IMR-90 (cell line): ENCODE data around the gene LUC7L. TPM values are rescaled to one million over a fixed set of nuclear protein-coding genes. Genes with fewer than 3 reads are reported as not detected.

Experiments used
- ATAC-seq: fragments of 200-7000 bp; cut with Tn5 transposase; 2 replicates; pipeline ENCODE4 v1.9.1; 2020; ENCODE audit warnings: low read depth, mild to moderate bottlenecking, moderate library complexity
- BruUV-seq: library from RNA; stranded (reverse); fragments of 400-500 nt; replicated peaks from 2 replicates; lab custom pipeline; 2021; lab: Mats Ljungman, UMichigan
- CTCF ChIA-PET: fragments of 300-600 bp; formaldehyde crosslinking; extraction: SDS; loops from one replicate; lab custom pipeline; 2021; ENCODE audit warnings: antibody characterized with exemption; lab: Yijun Ruan, JAX
- POLR2A ChIA-PET: fragments of 300-600 bp; sonication (Branson Sonifier 250); formaldehyde crosslinking; loops from one replicate; lab custom pipeline; 2022; ENCODE audit warnings: antibody characterized with exemption; ENCODE audit not compliant: unreplicated experiment; lab: Charles Lee
- DNase-seq: peaks from one replicate; pipeline ENCODE4 v3.0.0; 2013
- H2AFZ ChIP-seq: replicated peaks from 2 replicates; pipeline ENCODE3; 2013; ENCODE audit warnings: low read length, mild to moderate bottlenecking; ENCODE audit not compliant: poor library complexity
- H2AK5ac ChIP-seq: 2 replicates; pipeline ENCODE4 v1.6.1; 2013; ENCODE audit warnings: low read depth, low read length, inconsistent platforms
- H2AK9ac ChIP-seq: replicated peaks from 2 replicates; pipeline ENCODE3; 2013; ENCODE audit warnings: mild to moderate bottlenecking, low read depth, low read length, moderate library complexity; ENCODE audit not compliant: poor library complexity
- H2BK120ac ChIP-seq: 2 replicates; pipeline ENCODE4 v1.6.1; 2013; ENCODE audit warnings: low read depth, low read length, inconsistent platforms
- H2BK15ac ChIP-seq: 3 replicates; pipeline ENCODE4 v1.6.1; 2013; ENCODE audit warnings: low read depth, low read length, inconsistent platforms
- H2BK20ac ChIP-seq: 2 replicates; pipeline ENCODE4 v1.6.1; 2013; ENCODE audit warnings: low read depth, mild to moderate bottlenecking, inconsistent platforms, low read length, moderate library complexity
- H2BK5ac ChIP-seq: 2 replicates; pipeline ENCODE4 v1.6.1; 2013; ENCODE audit warnings: mild to moderate bottlenecking, low read depth, low read length, inconsistent platforms; ENCODE audit not compliant: poor library complexity, severe bottlenecking
- H3K14ac ChIP-seq: replicated peaks from 2 replicates; pipeline ENCODE4 v1.6.1; 2013; ENCODE audit warnings: low read depth, low read length, inconsistent platforms
- H3K18ac ChIP-seq: 2 replicates; pipeline ENCODE4 v1.6.1; 2013; ENCODE audit warnings: low read depth, low read length, control low read depth
- H3K23ac ChIP-seq: 2 replicates; pipeline ENCODE4 v1.6.1; 2013; ENCODE audit warnings: low read depth, low read length, inconsistent platforms
- H3K27ac ChIP-seq: 2 replicates; pipeline ENCODE4 v1.5.1; 2013; ENCODE audit warnings: mild to moderate bottlenecking, control low read depth, low read length; ENCODE audit not compliant: insufficient read depth
- H3K27me3 ChIP-seq: 2 replicates; pipeline ENCODE4 v1.6.1; 2013; ENCODE audit warnings: low read length; ENCODE audit not compliant: control insufficient read depth, insufficient read depth
- H3K36me3 ChIP-seq: 2 replicates; pipeline ENCODE4 v1.6.1; 2013; ENCODE audit warnings: low read length, mixed read lengths; ENCODE audit not compliant: control insufficient read depth, insufficient read depth
- H3K4ac ChIP-seq: 2 replicates; pipeline ENCODE4 v1.6.1; 2013; ENCODE audit warnings: low read depth, low read length, inconsistent platforms
- H3K4me1 ChIP-seq: 2 replicates; pipeline ENCODE4 v1.6.1; 2013; ENCODE audit warnings: low read length, mixed read lengths; ENCODE audit not compliant: control insufficient read depth, insufficient read depth
- H3K4me2 ChIP-seq: 2 replicates; pipeline ENCODE4 v1.6.1; 2013; ENCODE audit warnings: low read depth, mild to moderate bottlenecking, control low read depth, low read length, moderate library complexity
- H3K4me3 ChIP-seq: 2 replicates; pipeline ENCODE4 v1.5.1; 2013; ENCODE audit warnings: low read depth, mild to moderate bottlenecking, control low read depth, low read length, moderate library complexity; ENCODE audit not compliant: insufficient read depth
- H3K56ac ChIP-seq: 2 replicates; pipeline ENCODE4 v1.6.1; 2013; ENCODE audit warnings: low read length, inconsistent platforms; ENCODE audit not compliant: insufficient read depth; ENCODE audit errors: extremely low read depth
- H3K79me1 ChIP-seq, 2 experiments: 2 replicates each; pipeline ENCODE4 v1.6.1; 2013; ENCODE audit warnings: low read length in 2 of 2, inconsistent platforms in 1 of 2, low read depth in 1 of 2
- H3K9ac ChIP-seq: 2 replicates; pipeline ENCODE4 v1.6.1; 2013; ENCODE audit warnings: low read depth, low read length, control low read depth
- H3K9me1 ChIP-seq: 2 replicates; pipeline ENCODE4 v1.6.1; 2013; ENCODE audit warnings: low read length, inconsistent platforms; ENCODE audit not compliant: insufficient read depth
- H3K9me3 ChIP-seq: 2 replicates; pipeline ENCODE4 v1.6.1; 2013; ENCODE audit warnings: low read length; ENCODE audit not compliant: control insufficient read depth, insufficient read depth
- H4K20me1 ChIP-seq: 2 replicates; pipeline ENCODE4 v1.6.1; 2013; ENCODE audit warnings: low read length, inconsistent platforms; ENCODE audit not compliant: insufficient read depth
- H4K5ac ChIP-seq: 2 replicates; pipeline ENCODE4 v1.6.1; 2013; ENCODE audit warnings: mild to moderate bottlenecking, low read depth, low read length, control low read depth
- H4K8ac ChIP-seq, 2 experiments: 2 replicates each; pipeline ENCODE4 v1.6.1; 2013; ENCODE audit warnings: low read depth in 2 of 2, low read length in 2 of 2, control low read depth in 1 of 2, inconsistent platforms in 1 of 2
- H4K91ac ChIP-seq: 2 replicates; pipeline ENCODE4 v1.6.1; 2013; ENCODE audit warnings: low read depth, low read length, inconsistent platforms; ENCODE audit not compliant: insufficient read depth
- BHLHE40 ChIP-seq: fragments of 150-350 bp; IDR thresholded peaks from 2 replicates; pipeline ENCODE4 v1.6.1; 2016; ENCODE audit warnings: mild to moderate bottlenecking, low read depth, low read length
- CEBPB ChIP-seq: IDR thresholded peaks from 2 replicates; pipeline ENCODE4 v1.6.1; 2012; ENCODE audit warnings: low read depth, low read length, improper control_type of control experiment
- CHD1 ChIP-seq: IDR thresholded peaks from 2 replicates; pipeline ENCODE4 v1.6.1; 2012; ENCODE audit warnings: low read depth, low read length, improper control_type of control experiment
- FOS ChIP-seq: fragments of 150-350 bp; IDR thresholded peaks from 2 replicates; pipeline ENCODE4 v1.6.1; 2016; ENCODE audit warnings: low read depth, low read length
- MAFK ChIP-seq: IDR thresholded peaks from 2 replicates; pipeline ENCODE4 v1.6.1; 2012; ENCODE audit warnings: low read depth, low read length, improper control_type of control experiment
- MAZ ChIP-seq: IDR thresholded peaks from 2 replicates; pipeline ENCODE4 v1.6.1; 2012; ENCODE audit warnings: low read depth, mild to moderate bottlenecking, low read length, improper control_type of control experiment, moderate library complexity, borderline replicate concordance
- MXI1 ChIP-seq: IDR thresholded peaks from 2 replicates; pipeline ENCODE4 v1.6.1; 2012; ENCODE audit warnings: low read depth, mild to moderate bottlenecking, low read length, moderate library complexity, borderline replicate concordance
- NFE2L2 ChIP-seq: fragments of 150-350 bp; IDR thresholded peaks from 2 replicates; pipeline ENCODE4 v1.6.1; 2016; ENCODE audit warnings: low read depth, mild to moderate bottlenecking, low read length
- POLR2A ChIP-seq: IDR thresholded peaks from 2 replicates; pipeline ENCODE4 v1.6.1; 2012; ENCODE audit warnings: mild to moderate bottlenecking, low read depth, low read length
- RCOR1 ChIP-seq: IDR thresholded peaks from 2 replicates; pipeline ENCODE4 v1.6.1; 2012; ENCODE audit warnings: mild to moderate bottlenecking, low read length, improper control_type of control experiment; ENCODE audit not compliant: insufficient replicate concordance
- RFX5 ChIP-seq: IDR thresholded peaks from 2 replicates; pipeline ENCODE4 v1.8.0; 2012; ENCODE audit warnings: low read depth, mild to moderate bottlenecking, low read length, moderate library complexity
- SMC3 ChIP-seq: fragments of 150-350 bp; IDR thresholded peaks from 2 replicates; pipeline ENCODE4 v1.6.1; 2016; ENCODE audit warnings: low read depth, mild to moderate bottlenecking, antibody characterized with exemption, low read length, moderate library complexity
- WGBS, 2 experiments: methylation state at CpG; one replicate each; pipeline versions ENCODE4 v1.1.5 to v1.1.7; 2013; ENCODE audit warnings: missing lambda C conversion rate in 2 of 2; ENCODE audit not compliant: insufficient read length in 1 of 2; ENCODE audit errors: extremely low coverage in 2 of 2; 5-methylcytosine and 5-hydroxymethylcytosine counted together
- dilution Hi-C: fragments of 300-500 bp; cut with HindIII; formaldehyde crosslinking; loops from one replicate; pipeline ENCODE4 v1.14.3; 2018; ENCODE audit warnings: low sequenced_read_pairs; ENCODE audit not compliant: unreplicated experiment
- in situ Hi-C: fragments of 300-500 bp; cut with MboI; formaldehyde crosslinking; loops from 3 replicates; pipeline ENCODE4 v1.14.3; 2019; ENCODE audit warnings: low sequenced_read_pairs, inconsistent platforms, mixed read lengths
- intact Hi-C: fragments of 100-400 bp; cut with micrococcal nuclease; formaldehyde crosslinking; loops from 2 replicates; pipeline ENCODE4 v1.10.0; 2022
- polyA plus RNA-seq, 3 experiments: library from polyadenylated mRNA; depleted of rRNA; stranded (reverse); fragments of >200 nt; gene quantifications; 2 replicates each; pipeline ENCODE4 v1.2.3, GENCODE V29; 2012; ENCODE audit warnings: low replicate concordance in 1 of 3
- total RNA-seq: library from RNA; depleted of rRNA; stranded (reverse); fragments of >200 nt; gene quantifications from 2 replicates; pipeline ENCODE4 v1.2.3, GENCODE V29; 2012
- TF ChIP-seq, protein P1 (sequence below): conservative IDR thresholded peaks from 2 replicates; pipeline ENCODE4 v1.5.1; 2012; ENCODE audit warnings: mild to moderate bottlenecking, low read depth, low read length, improper control_type of control experiment
- TF ChIP-seq, protein P2 (sequence below): fragments of 150-350 bp; IDR thresholded peaks from 2 replicates; pipeline ENCODE4 v1.6.1; 2017; ENCODE audit warnings: mild to moderate bottlenecking, antibody characterized with exemption, low read length, low read depth

Gene LUC7L
- total and polyA plus RNA-seq, 2 of the 4 experiments (the other 2 are of a cell fraction): 21.5 to 55.6 TPM

DNA sequence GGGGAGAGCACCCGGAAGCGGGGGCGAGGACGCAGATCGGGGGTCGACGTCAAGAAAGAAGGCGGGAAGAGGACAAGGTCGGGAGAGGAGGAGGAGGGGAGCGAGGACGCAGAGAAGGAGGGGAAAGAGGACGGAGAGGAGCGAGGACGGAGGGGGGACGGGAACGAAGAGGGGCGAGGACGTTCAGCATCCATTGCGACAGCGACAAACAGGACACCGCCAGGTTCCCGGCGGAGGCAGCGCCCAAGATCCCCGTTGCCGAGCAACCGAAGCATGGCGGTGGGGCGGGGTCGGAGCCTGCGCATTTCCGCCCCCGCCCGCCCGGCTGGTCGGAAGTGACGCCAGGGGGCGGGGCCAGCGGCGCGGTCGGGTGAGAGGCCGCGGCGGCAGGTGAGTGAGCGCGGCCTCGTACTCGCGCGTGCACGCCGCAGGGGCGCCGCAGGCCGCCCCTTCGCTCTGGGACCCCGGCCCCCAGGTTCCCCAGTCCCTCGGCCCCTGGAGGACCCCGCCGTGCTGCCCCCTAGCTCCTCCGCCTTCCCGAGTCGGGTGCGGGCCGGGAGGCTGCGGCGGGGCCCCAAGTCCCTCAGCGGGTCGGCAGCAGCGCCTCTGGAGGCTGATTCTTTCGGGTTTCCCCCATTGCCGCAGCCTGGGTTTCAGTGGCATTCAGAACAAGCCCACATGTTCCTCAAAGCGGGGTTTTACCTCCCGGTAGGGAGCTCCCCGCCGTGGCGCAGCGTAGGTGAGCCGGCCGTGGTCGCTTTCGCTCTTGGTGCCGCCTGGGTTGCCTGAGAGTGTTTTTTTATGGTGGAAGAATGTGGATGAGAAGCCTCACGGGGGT, 5.4 kb upstream of the LUC7L start, which contains the start of gene FAM234A (continued):
- TF ChIP-seq, protein P1, sequence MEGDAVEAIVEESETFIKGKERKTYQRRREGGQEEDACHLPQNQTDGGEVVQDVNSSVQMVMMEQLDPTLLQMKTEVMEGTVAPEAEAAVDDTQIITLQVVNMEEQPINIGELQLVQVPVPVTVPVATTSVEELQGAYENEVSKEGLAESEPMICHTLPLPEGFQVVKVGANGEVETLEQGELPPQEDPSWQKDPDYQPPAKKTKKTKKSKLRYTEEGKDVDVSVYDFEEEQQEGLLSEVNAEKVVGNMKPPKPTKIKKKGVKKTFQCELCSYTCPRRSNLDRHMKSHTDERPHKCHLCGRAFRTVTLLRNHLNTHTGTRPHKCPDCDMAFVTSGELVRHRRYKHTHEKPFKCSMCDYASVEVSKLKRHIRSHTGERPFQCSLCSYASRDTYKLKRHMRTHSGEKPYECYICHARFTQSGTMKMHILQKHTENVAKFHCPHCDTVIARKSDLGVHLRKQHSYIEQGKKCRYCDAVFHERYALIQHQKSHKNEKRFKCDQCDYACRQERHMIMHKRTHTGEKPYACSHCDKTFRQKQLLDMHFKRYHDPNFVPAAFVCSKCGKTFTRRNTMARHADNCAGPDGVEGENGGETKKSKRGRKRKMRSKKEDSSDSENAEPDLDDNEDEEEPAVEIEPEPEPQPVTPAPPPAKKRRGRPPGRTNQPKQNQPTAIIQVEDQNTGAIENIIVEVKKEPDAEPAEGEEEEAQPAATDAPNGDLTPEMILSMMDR: peak; percentile 34; the same call in 1 of the 2 replicates

DNA sequence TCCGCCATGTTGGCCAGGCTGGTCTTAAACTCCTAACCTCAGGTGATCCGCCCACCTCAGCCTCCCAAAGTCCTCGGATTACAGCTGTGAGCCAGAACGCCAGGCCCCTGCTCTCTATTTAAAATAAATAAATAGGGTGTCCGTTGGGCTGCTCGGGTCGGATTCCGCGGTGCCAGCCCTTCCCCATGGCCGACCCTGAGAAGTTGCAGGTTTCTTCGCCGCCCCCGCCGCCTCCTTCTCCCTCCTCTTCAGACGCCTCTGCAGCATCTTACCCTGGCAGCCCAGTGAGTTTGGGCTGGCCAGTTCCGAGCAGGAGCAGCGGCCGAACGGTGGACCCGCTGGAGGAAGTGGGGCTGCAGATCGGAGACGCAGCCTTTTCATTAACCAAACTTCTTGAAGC, 1.7 kb upstream of the LUC7L start:
- Histone ChIP-seq H3K9me3 (no peaks in the 10 kb centered on the region), H2BK120ac (no peak overlapping the region), H3K4me2 (no peak overlapping the region), H3K23ac (no peak overlapping the region), H3K79me1 (peaks cover 4 to 31% of the 10 kb centered on the region in 2 experiments; a peak in 3 of 4 replicates), H3K4me3 (no peak overlapping the region), H4K8ac (no peak overlapping the region), H3K18ac (no peak overlapping the region), H3K9me1 (peaks cover 6% of the 10 kb centered on the region; the same call in 1 of the 2 replicates), H4K20me1 (peaks cover 37% of the 10 kb centered on the region), H3K9ac (no peak overlapping the region), H3K36me3 (peaks cover 8% of the 10 kb centered on the region), H4K91ac (no peak overlapping the region), H2AK5ac (no peak overlapping the region), H3K27me3 (no peaks in the 10 kb centered on the region), H2BK15ac (no peak overlapping the region), H4K5ac (no peak overlapping the region), H2BK20ac (no peak overlapping the region), H2AK9ac (no peak overlapping the region), H3K27ac (no peak overlapping the region), H2AFZ (no peak overlapping the region), H2BK5ac (no peak overlapping the region), H3K14ac (no peak overlapping the region), H3K56ac (no peak overlapping the region), H3K4me1 (no peaks in the 10 kb centered on the region), H3K4ac (no peak overlapping the region)
- dilution Hi-C loops (no loop called here), in situ Hi-C loops (no loop called here), intact Hi-C loops (no loop called here)
- DNase-seq (no peak), ATAC-seq (no peak)
- BruUV-seq: no TSS peak
- ChIA-PET CTCF (no interaction called here), POLR2A (no interaction called here)
- WGBS, 2 experiments: 73% methylated on average over 4 of the region's 22 CpGs; no CpG with 5 or more reads in 1 of the 2 experiments
- TF ChIP-seq, protein P2, sequence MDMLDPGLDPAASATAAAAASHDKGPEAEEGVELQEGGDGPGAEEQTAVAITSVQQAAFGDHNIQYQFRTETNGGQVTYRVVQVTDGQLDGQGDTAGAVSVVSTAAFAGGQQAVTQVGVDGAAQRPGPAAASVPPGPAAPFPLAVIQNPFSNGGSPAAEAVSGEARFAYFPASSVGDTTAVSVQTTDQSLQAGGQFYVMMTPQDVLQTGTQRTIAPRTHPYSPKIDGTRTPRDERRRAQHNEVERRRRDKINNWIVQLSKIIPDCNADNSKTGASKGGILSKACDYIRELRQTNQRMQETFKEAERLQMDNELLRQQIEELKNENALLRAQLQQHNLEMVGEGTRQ: no peak
- TF ChIP-seq CEBPB (no peak), MXI1 (no peak), RCOR1 (no peak), FOS (no peak), POLR2A (no peak), SMC3 (no peak), NFE2L2 (no peak), CHD1 (no peak), BHLHE40 (no peak), MAFK (no peak), RFX5 (no peak), MAZ (no peak)
